ENCODE data around the gene NAP1L1. TPM values are rescaled to one million over a fixed set of nuclear protein-coding genes. Genes with fewer than 3 reads are reported as not detected.

The NAP1L1 gene
- total RNA-seq, 1 donor from 2014 or later = 687 TPM

DNA sequence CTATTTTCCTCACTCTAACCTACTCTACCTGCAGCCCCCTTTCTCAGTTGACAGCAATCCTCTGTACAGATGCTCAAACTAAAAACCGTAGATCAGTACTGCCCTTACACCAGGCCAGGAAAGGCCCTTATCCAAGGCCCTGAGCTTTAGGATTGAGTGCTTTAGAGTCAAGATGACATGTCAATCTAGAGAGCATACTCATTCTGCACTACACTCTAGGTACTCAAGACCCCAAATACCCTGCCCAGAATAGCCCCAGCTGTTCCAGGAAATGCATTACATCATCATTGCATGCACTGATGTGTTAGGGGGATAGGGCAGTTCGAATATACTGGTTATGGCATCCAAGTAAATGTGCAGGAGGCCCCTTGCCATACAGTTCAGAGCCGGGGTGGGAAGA lies 49.4 kb downstream of the NAP1L1 start:
- DNase-seq (ENCODE audit: low read depth) (no peak), FAIRE-seq (no peak)
- Histone ChIP-seq H3K79me2 (ENCODE audit: insufficient read depth, low read length) (peaks cover 55% of the 10 kb centered on the region), H3K9ac (ENCODE audit: low read length) (no peak overlapping the region), H3K4me2 (ENCODE audit: low read length) (no peak overlapping the region), H3K27ac (ENCODE audit: low read depth, low read length) (no peak overlapping the region), H2AFZ (ENCODE audit: low read depth, low read length) (no peak overlapping the region), H3K4me1 (ENCODE audit: insufficient read depth, low read length) (peaks cover 31% of the 10 kb centered on the region), H4K20me1 (ENCODE audit: insufficient read depth, low read length) (peaks cover 11% of the 10 kb centered on the region), H3K9me3 (ENCODE audit: insufficient read depth, low read depth, low read length) (no peaks in the 10 kb centered on the region), H3K36me3 (ENCODE audit: insufficient read depth, low read length) (no peaks in the 10 kb centered on the region), H3K27me3 (ENCODE audit: insufficient read depth, low read length) (no peaks in the 10 kb centered on the region), H3K4me3 (ENCODE audit: insufficient read depth, low read depth, low read length) (no peak overlapping the region)
- Mint-ChIP-seq H3K4me3 (ENCODE audit: unreplicated experiment) (no peak overlapping the region), H3K27ac (ENCODE audit: unreplicated experiment) (peak overlapping the region; percentile 28), H3K9me3 (ENCODE audit: unreplicated experiment) (no peaks in the 10 kb centered on the region), H3K36me3 (ENCODE audit: low read depth, unreplicated experiment) (peaks cover 7% of the 10 kb centered on the region), H3K4me1 (ENCODE audit: low read depth, unreplicated experiment) (peaks cover 40% of the 10 kb centered on the region), H3K27me3 (ENCODE audit: low read depth, unreplicated experiment) (no peaks in the 10 kb centered on the region)
- TF ChIP-seq, protein P1, sequence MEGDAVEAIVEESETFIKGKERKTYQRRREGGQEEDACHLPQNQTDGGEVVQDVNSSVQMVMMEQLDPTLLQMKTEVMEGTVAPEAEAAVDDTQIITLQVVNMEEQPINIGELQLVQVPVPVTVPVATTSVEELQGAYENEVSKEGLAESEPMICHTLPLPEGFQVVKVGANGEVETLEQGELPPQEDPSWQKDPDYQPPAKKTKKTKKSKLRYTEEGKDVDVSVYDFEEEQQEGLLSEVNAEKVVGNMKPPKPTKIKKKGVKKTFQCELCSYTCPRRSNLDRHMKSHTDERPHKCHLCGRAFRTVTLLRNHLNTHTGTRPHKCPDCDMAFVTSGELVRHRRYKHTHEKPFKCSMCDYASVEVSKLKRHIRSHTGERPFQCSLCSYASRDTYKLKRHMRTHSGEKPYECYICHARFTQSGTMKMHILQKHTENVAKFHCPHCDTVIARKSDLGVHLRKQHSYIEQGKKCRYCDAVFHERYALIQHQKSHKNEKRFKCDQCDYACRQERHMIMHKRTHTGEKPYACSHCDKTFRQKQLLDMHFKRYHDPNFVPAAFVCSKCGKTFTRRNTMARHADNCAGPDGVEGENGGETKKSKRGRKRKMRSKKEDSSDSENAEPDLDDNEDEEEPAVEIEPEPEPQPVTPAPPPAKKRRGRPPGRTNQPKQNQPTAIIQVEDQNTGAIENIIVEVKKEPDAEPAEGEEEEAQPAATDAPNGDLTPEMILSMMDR (IDR thresholded peaks at IDR 0.05; ENCODE audit: insufficient read depth, low read depth, low read length) = no peak
- no peak for TF ChIP-seq EZH2 (IDR thresholded peaks at IDR 0.05; ENCODE audit: insufficient read depth, low read length)

GRCh38 chr12:76033081-76034011 lies 51.1 kb downstream of the NAP1L1 start:
- no peak overlapping the region for H2AFZ ChIP-seq (ENCODE audit: low read depth, low read length)
- peaks cover 34% of the 10 kb centered on the region for H3K4me1 Mint-ChIP-seq (ENCODE audit: low read depth, unreplicated experiment)
- peak; percentile 50 for DNase-seq (ENCODE audit: low read depth)

More at GRCh38 chr12:76033081-76034011, 51.1 kb downstream of the NAP1L1 start:
- H3K27ac Mint-ChIP-seq (ENCODE audit: unreplicated experiment) = peak overlapping the region; percentile 95
- no peaks in the 10 kb centered on the region for H3K27me3 ChIP-seq (ENCODE audit: insufficient read depth, low read length)
- no peaks in the 10 kb centered on the region for H3K9me3 Mint-ChIP-seq (ENCODE audit: unreplicated experiment)
- no peak for FAIRE-seq
- peaks cover 72% of the 10 kb centered on the region for H3K79me2 ChIP-seq (ENCODE audit: insufficient read depth, low read length)
- peak overlapping the region; percentile 96 for H3K4me2 ChIP-seq (ENCODE audit: low read length)
- H3K4me1 ChIP-seq (ENCODE audit: insufficient read depth, low read length) = peaks cover 31% of the 10 kb centered on the region
- peaks cover 11% of the 10 kb centered on the region for H3K36me3 ChIP-seq (ENCODE audit: insufficient read depth, low read length)
- peak overlapping the region; percentile 89 for H3K27ac ChIP-seq (ENCODE audit: low read depth, low read length)
- peak overlapping the region; percentile 74 for H3K4me3 ChIP-seq (ENCODE audit: insufficient read depth, low read depth, low read length)
- no peaks in the 10 kb centered on the region for H3K27me3 Mint-ChIP-seq (ENCODE audit: low read depth, unreplicated experiment)
- H3K4me3 Mint-ChIP-seq (ENCODE audit: unreplicated experiment) = peak overlapping the region; percentile 87
- H4K20me1 ChIP-seq (ENCODE audit: insufficient read depth, low read length) = peaks cover 24% of the 10 kb centered on the region
- peaks cover 15% of the 10 kb centered on the region for H3K36me3 Mint-ChIP-seq (ENCODE audit: low read depth, unreplicated experiment)
- H3K9ac ChIP-seq (ENCODE audit: low read length) = peak overlapping the region; percentile 99
- no peaks in the 10 kb centered on the region for H3K9me3 ChIP-seq (ENCODE audit: insufficient read depth, low read depth, low read length)
- TF ChIP-seq, protein P1 (IDR thresholded peaks at IDR 0.05; ENCODE audit: insufficient read depth, low read depth, low read length) = no peak
- no peak for TF ChIP-seq EZH2 (IDR thresholded peaks at IDR 0.05; ENCODE audit: insufficient read depth, low read length)
